HT-29 (cell line): ENCODE results near the gene HSPA8. TPM values are rescaled to one million over a fixed set of nuclear protein-coding genes. Genes with fewer than 3 reads are reported as not detected.
"Not testable (repeated sequence)": the region's sequence is repeated elsewhere in the genome, so short reads cannot be mapped to it uniquely, and the experiment has no call there.

Source experiments
- DNase-seq: peaks from one replicate; pipeline ENCODE4 v3.0.0-alpha.2; 2015; ENCODE audit warnings: low spot score
- total RNA-seq: library from RNA; depleted of rRNA; stranded (reverse); fragments of >200 nt; shearing (Covaris generic); gene quantifications from 2 replicates; pipeline ENCODE4 v1.2.3, GENCODE V29; 2014; rRNA removed

HSPA8 gene
- total RNA-seq: 2,030 and 2,090 TPM in 2 replicates

- peak; percentile 71 for DNase-seq
Measured at GRCh38 chr11:123061403-123062157, at the start of gene HSPA8. Gene HSPA8 (minus strand): TSS chr11:123062136. CDS start chr11:123061324, 812 bp downstream.

- DNase-seq: peak; percentile 61
Measured at GRCh38 chr11:123111465-123111864, 49.5 kb upstream of the HSPA8 start.

- DNase-seq: no peak
Measured at GRCh38 chr11:123110397-123110796, 48.5 kb upstream of the HSPA8 start.

- no peak for DNase-seq
Measured at GRCh38 chr11:123107945-123108495, 46.1 kb upstream of the HSPA8 start.

- no peak for DNase-seq
Measured at GRCh38 chr11:123104697-123105096, 42.8 kb upstream of the HSPA8 start.

GRCh38 chr11:123103326-123103980 lies 41.5 kb upstream of the HSPA8 start:
- peak; percentile 77 for DNase-seq

- DNase-seq: no peak
Measured at GRCh38 chr11:123100379-123101085, 38.6 kb upstream of the HSPA8 start.

- no peak for DNase-seq
Measured at GRCh38 chr11:123098990-123099389, 37.1 kb upstream of the HSPA8 start.

GRCh38 chr11:123093739-123094138 lies 31.8 kb upstream of the HSPA8 start:
- DNase-seq: no peak

- DNase-seq: no peak
Measured at GRCh38 chr11:123091506-123091905, 29.6 kb upstream of the HSPA8 start.

GRCh38 chr11:123090168-123090567 lies 28.2 kb upstream of the HSPA8 start:
- not testable (repeated sequence) for DNase-seq

GRCh38 chr11:123088896-123089295 lies 27.0 kb upstream of the HSPA8 start:
- not testable (repeated sequence) for DNase-seq

- not testable (repeated sequence) for DNase-seq
Measured at GRCh38 chr11:123087657-123088056, 25.7 kb upstream of the HSPA8 start.

- DNase-seq: no peak
Measured at GRCh38 chr11:123086305-123086704, 24.4 kb upstream of the HSPA8 start.

GRCh38 chr11:123085497-123085896 lies 23.6 kb upstream of the HSPA8 start:
- DNase-seq: no peak

GRCh38 chr11:123084454-123084853 lies 22.5 kb upstream of the HSPA8 start:
- no peak for DNase-seq

GRCh38 chr11:123083623-123084029 lies 21.7 kb upstream of the HSPA8 start:
- peak; percentile 96 for DNase-seq

- DNase-seq: no peak
Measured at GRCh38 chr11:123082977-123083376, 21.0 kb upstream of the HSPA8 start.

GRCh38 chr11:123080015-123080414 lies 18.1 kb upstream of the HSPA8 start:
- DNase-seq: no peak

- no peak for DNase-seq
Measured at GRCh38 chr11:123076484-123076883, 14.5 kb upstream of the HSPA8 start.

- DNase-seq: no peak
Measured at GRCh38 chr11:123073343-123074057, 11.6 kb upstream of the HSPA8 start.
